Measurements from ENCODE around the gene GPR143.

GPR143 gene

GRCh38 chrX:9676738-9677097 is 88.9 kb downstream of the GPR143 start:
- no peak for ATAC-seq
- TF ChIP-seq TCF4 (CRISPR knock-in tag; IDR thresholded peaks at IDR 0.05; ENCODE audit: borderline replicate concordance): no peak
- no peak for TF ChIP-seq SNAI2 (CRISPR knock-in tag; IDR thresholded peaks at IDR 0.05)
- TF ChIP-seq PPARA (CRISPR knock-in tag; IDR thresholded peaks at IDR 0.05; ENCODE audit: borderline replicate concordance): no peak
- no peak for TF ChIP-seq TOX (CRISPR knock-in tag; IDR thresholded peaks at IDR 0.05; ENCODE audit: borderline replicate concordance)
- no peak for TF ChIP-seq ZNF70 (CRISPR knock-in tag; IDR thresholded peaks at IDR 0.05)
- no peak for TF ChIP-seq PATZ1 (CRISPR knock-in tag; IDR thresholded peaks at IDR 0.05; ENCODE audit: borderline replicate concordance)
- TF ChIP-seq ISL1 (CRISPR knock-in tag; IDR thresholded peaks at IDR 0.05): no peak
- no peak for TF ChIP-seq CSRNP3 (CRISPR knock-in tag; IDR thresholded peaks at IDR 0.05)
- no peak for TF ChIP-seq ZFP3 (CRISPR knock-in tag; IDR thresholded peaks at IDR 0.05)
- no peak for TF ChIP-seq ZC3H10 (CRISPR knock-in tag; IDR thresholded peaks at IDR 0.05)
- no peak for TF ChIP-seq ARNTL (CRISPR knock-in tag; IDR thresholded peaks at IDR 0.05; ENCODE audit: borderline replicate concordance, low read depth)
- TF ChIP-seq POU6F1 (CRISPR knock-in tag; IDR thresholded peaks at IDR 0.05; ENCODE audit: borderline replicate concordance, low read depth): no peak
- TF ChIP-seq ZNF565 (CRISPR knock-in tag; conservative IDR thresholded peaks at IDR 0.05; ENCODE audit: low read depth): no peak

GRCh38 chrX:9676306-9676705 is 89.3 kb downstream of the GPR143 start:
- ATAC-seq: no peak
- TF ChIP-seq RARB (CRISPR knock-in tag; IDR thresholded peaks at IDR 0.05) (no peak), CREB5 (CRISPR knock-in tag; IDR thresholded peaks at IDR 0.05; ENCODE audit: low read depth) (no peak), ZFP30 (CRISPR knock-in tag; IDR thresholded peaks at IDR 0.05) (no peak), TSHZ2 (CRISPR knock-in tag; IDR thresholded peaks at IDR 0.05) (no peak), CSDC2 (CRISPR knock-in tag; IDR thresholded peaks at IDR 0.05) (no peak), ZNF70 (CRISPR knock-in tag; IDR thresholded peaks at IDR 0.05) (no peak), ZNF565 (CRISPR knock-in tag; conservative IDR thresholded peaks at IDR 0.05; ENCODE audit: low read depth) (no peak), POU6F1 (CRISPR knock-in tag; IDR thresholded peaks at IDR 0.05; ENCODE audit: borderline replicate concordance, low read depth) (no peak), ZNF8 (CRISPR knock-in tag; IDR thresholded peaks at IDR 0.05) (no peak), SNAI2 (CRISPR knock-in tag; IDR thresholded peaks at IDR 0.05) (no peak), ZFP3 (CRISPR knock-in tag; IDR thresholded peaks at IDR 0.05) (no peak), ARNTL (CRISPR knock-in tag; IDR thresholded peaks at IDR 0.05; ENCODE audit: borderline replicate concordance, low read depth) (no peak), BACH2 (CRISPR knock-in tag; IDR thresholded peaks at IDR 0.05; ENCODE audit: borderline replicate concordance) (no peak), GLIS3 (CRISPR knock-in tag; IDR thresholded peaks at IDR 0.05) (no peak), OSR1 (CRISPR knock-in tag; IDR thresholded peaks at IDR 0.05) (no peak), TOX (CRISPR knock-in tag; IDR thresholded peaks at IDR 0.05; ENCODE audit: borderline replicate concordance) (no peak), ZC3H10 (CRISPR knock-in tag; IDR thresholded peaks at IDR 0.05) (no peak), ISL1 (CRISPR knock-in tag; IDR thresholded peaks at IDR 0.05) (no peak), CSRNP3 (CRISPR knock-in tag; IDR thresholded peaks at IDR 0.05) (no peak)
